K562 (cell line): ENCODE results near the gene MBIP.

Source experiments
- CTCF ChIP-seq, 3 experiments: IDR thresholded peaks in 2 of 3; conservative IDR thresholded peaks in 1 of 3; 2 replicates each; pipeline ENCODE4 v1.5.1; 2011 to 2012; ENCODE audit warnings: low read length in 3 of 3, mild to moderate bottlenecking in 3 of 3, control low read depth in 2 of 3, improper control_type of control experiment in 1 of 3, inconsistent platforms in 1 of 3, low read depth in 1 of 3, mixed read lengths in 1 of 3, moderate library complexity in 1 of 3; ENCODE audit not compliant: insufficient read depth in 2 of 3
- SAFB2 ChIP-seq: fragments of 200-400 bp; formaldehyde crosslinking; IDR thresholded peaks from 2 replicates; pipeline ENCODE4 v1.6.1; 2018; ENCODE audit warnings: borderline replicate concordance, low read length, low read depth, moderate library complexity; ENCODE audit not compliant: severe bottlenecking
- ZNF140 ChIP-seq: fragments of 250-450 bp; sonication (Bioruptor Pico); IDR thresholded peaks from 2 replicates; pipeline ENCODE4 v1.8.0; 2021; ENCODE audit warnings: moderate library complexity, mild to moderate bottlenecking, inconsistent platforms

DNA sequence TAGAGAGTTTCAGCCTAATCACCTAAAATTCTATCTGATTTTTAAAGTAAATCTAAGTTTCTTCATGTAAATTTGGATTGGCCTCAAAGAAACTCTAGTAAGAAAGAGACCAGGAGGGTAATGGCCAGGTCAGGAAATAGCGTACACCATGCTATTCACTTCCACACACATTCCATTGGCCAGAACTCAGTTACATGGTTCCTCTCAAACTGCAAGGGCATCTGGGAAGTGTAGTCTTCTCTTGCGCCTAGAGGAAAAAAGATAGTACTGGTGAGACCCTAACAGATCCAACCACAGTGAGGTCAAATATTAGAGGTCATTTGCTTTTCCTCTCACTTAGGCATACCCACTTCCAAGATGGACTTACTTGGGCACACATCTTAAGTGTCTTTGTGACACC lies 39.1 kb downstream of the MBIP start:
- TF ChIP-seq CTCF (IDR thresholded peaks at IDR 0.05 in 2 of 3, conservative IDR thresholded peaks at IDR 0.05 in 1 of 3; ENCODE audit: insufficient read depth in 2 of 3, low read depth in 1 of 3, low read length in 3 of 3) (no peak), SAFB2 (no peak), ZNF140 (CRISPR knock-in tag) (no peak)
